AG09309 (cell line): Measurements from ENCODE around the gene CR1.
A peak's percentile ranks its signal among the peaks of the same experiment; 100 is the strongest.
"Not testable (repeated sequence)": the region's sequence is repeated elsewhere in the genome, so short reads cannot be mapped to it uniquely, and the experiment has no call there.

ENCODE experiments used
- DNase-seq: peaks from one replicate; pipeline ENCODE4 v3.0.0-alpha.2; 2010; ENCODE audit warnings: low read depth
- H3K4me3 ChIP-seq: 2 replicates; pipeline ENCODE4 v1.5.1; 2011; ENCODE audit warnings: mild to moderate bottlenecking, low read depth, low read length, moderate library complexity; ENCODE audit not compliant: control insufficient read depth
- TF ChIP-seq, protein P1 (sequence below): IDR thresholded peaks from 2 replicates; pipeline ENCODE4 v1.5.1; 2011; ENCODE audit warnings: mild to moderate bottlenecking, low read depth, low read length, inconsistent platforms; ENCODE audit not compliant: insufficient read depth, control insufficient read depth; ENCODE audit errors: missing control alignments

Gene CR1

DNA sequence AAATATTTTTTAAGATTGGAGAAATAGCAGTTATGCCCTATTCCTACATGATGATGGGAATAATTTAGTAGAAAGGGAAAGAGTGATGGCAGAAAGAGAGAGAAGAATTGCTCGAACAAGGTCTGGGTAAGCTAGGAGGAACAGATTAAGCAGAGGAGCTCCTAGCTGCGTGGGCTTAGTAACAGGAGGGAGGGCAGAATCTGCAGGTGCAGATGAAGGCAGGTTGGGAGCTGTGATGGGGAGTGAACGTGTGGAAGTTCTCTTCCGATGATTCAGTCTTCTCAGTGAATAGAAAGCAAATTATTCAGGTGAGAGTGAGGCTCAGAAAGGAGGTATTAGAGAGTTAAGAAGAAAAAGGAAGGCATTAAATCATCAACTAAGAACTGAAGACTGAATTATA is 8.3 kb upstream of the CR1 start:
- no peak overlapping the region for H3K4me3 ChIP-seq
- DNase-seq = no peak
- TF ChIP-seq, protein P1, sequence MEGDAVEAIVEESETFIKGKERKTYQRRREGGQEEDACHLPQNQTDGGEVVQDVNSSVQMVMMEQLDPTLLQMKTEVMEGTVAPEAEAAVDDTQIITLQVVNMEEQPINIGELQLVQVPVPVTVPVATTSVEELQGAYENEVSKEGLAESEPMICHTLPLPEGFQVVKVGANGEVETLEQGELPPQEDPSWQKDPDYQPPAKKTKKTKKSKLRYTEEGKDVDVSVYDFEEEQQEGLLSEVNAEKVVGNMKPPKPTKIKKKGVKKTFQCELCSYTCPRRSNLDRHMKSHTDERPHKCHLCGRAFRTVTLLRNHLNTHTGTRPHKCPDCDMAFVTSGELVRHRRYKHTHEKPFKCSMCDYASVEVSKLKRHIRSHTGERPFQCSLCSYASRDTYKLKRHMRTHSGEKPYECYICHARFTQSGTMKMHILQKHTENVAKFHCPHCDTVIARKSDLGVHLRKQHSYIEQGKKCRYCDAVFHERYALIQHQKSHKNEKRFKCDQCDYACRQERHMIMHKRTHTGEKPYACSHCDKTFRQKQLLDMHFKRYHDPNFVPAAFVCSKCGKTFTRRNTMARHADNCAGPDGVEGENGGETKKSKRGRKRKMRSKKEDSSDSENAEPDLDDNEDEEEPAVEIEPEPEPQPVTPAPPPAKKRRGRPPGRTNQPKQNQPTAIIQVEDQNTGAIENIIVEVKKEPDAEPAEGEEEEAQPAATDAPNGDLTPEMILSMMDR = no peak

DNA sequence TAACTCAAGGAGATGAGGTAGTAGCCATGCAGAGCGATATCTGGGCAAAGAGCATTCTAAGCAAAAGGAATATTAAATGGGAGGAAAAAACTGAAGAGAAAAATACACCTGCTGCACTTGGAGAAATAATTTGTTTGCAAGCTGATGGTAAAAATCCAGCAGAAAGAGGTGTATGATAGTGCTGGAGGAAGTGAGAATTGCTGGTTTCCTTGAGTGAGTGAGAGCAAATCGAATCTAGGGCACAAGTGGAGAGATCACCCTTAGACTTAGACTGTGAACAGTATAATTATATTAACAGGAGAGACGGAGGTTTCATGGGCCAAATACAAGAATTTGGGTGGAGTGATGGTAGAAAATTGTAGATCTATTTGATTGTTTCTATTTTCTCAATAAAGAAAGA is 2.7 kb upstream of the CR1 start:
- no peak for DNase-seq
- TF ChIP-seq, protein P1 = no peak
- H3K4me3 ChIP-seq = no peak overlapping the region

DNA sequence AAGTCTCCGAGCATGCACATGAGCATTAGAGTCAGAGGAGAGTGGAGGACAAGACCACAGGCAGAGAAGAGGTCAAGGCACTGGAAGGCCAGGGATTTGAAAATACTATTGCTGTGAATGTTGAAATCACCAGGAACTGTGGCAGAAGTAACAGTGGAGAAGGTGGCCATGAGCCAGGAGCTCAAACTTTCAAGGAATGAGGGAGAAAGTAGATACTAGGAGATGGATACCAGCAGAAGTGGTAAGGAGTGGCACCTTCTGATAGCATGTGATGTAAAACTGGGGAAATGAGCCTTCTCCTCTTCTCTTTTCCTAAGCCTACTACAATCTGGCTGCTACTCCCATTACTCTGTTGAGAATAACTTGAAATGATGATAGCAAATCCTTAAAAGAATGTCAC is 1.8 kb upstream of the CR1 start:
- TF ChIP-seq, protein P1 = no peak
- no peak overlapping the region for H3K4me3 ChIP-seq

DNA sequence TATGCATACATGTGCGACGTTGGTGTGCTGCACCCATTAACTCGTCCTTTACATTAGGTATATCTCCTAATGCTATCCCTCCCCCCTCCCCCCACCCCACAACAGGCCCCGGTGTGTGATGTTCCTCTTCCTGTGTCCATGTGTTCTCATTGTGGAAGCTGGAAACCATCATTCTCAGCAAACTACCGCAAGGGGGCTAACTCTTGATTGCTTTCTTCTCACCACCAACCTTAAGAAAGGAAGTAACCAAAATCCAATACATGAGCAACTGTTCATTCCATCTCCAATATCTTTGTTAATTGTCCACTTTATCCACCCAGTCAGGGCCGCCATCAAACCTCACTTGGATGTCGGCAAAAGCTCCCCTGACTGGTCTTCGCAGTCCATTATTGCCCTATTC is 676 bp upstream of the CR1 start:
- not testable (repeated sequence) for DNase-seq, H3K4me3 ChIP-seq

More for the DNA sequence above, 1.8 kb upstream of the CR1 start:
- no peak for DNase-seq

DNA sequence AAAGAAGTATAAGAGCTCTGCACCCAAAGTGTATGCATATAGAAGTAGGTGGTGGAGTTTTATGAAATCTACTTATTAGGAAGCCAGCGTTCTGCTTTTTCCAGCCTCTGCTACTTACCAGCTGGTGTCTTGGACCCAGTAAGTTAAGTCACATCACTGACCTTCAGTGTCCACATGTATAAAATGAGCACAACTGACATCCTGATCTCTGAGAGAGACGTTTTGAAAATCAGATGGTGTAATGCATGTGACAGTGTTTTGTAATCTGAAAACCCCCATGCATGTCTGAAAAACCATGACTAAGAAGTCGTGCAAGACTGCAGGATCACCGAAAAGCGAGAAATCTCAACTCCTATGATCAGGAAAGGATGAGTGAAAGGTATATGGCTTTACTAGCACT is 2.0 kb downstream of the CR1 start:
- TF ChIP-seq, protein P1 = no peak
- H3K4me3 ChIP-seq = no peak overlapping the region

DNA sequence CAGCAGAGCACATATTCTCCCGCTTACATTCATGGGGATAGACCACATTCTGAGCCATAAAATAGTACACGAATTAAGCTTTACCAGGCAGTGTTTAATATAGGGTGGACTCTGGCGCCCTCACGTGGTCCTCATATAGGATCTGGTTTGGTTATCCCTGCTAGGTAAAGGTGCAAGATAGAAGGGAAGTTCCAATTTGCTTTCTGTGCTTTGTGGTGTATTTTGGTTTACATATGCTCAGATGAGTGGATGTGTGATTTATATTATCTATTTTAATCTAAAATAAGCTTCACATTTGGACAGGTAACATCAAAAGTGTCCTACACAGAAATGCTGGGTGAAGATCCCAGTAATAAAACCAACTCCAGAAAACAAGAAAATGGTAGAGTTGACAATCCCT is 3.6 kb downstream of the CR1 start:
- TF ChIP-seq, protein P1 = peak; percentile 75
- H3K4me3 ChIP-seq = no peak overlapping the region
- DNase-seq = peak; percentile 23

More for the DNA sequence above, 2.0 kb downstream of the CR1 start:
- DNase-seq = no peak

DNA sequence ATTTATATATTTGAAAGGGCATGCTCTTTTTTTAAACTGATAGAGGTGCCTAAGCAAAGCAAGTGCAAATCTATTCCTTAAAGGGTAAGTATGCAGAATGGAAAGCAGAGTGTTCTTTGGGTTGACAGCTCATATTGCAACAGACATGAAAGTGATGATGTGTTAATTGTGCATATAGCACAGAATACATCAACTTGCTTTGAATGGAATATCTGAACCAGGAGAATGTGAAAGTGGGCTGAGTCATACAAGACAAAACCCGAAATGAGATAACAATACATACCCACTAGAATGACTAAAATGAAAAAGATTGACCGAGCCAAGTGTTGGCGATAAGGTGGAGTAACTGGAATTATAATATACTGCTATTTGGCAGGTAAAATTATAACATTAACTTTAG is 4.3 kb downstream of the CR1 start:
- H3K4me3 ChIP-seq = no peak overlapping the region
- TF ChIP-seq, protein P1 = no peak
- DNase-seq = no peak
